Mesothelial cell of epicardium (in vitro differentiated cells): Measurements from ENCODE around the gene SOWAHA. TPM values are rescaled to one million over a fixed set of nuclear protein-coding genes. Genes with fewer than 3 reads are reported as not detected.

Experiments used
- DNase-seq, 2 experiments: peaks; one replicate each; pipeline ENCODE4 v3.0.0; 2021; ENCODE audit warnings: low spot score in 2 of 2; ENCODE audit not compliant: unreplicated experiment in 2 of 2
- H3K27ac Mint-ChIP-seq: 2 replicates; pipeline ENCODE4 v1.8.0; 2021; ENCODE audit warnings: mixed read lengths
- H3K27me3 Mint-ChIP-seq: 2 replicates; pipeline ENCODE4 v1.8.0; 2021; ENCODE audit warnings: low read depth, mixed read lengths
- H3K36me3 Mint-ChIP-seq: 2 replicates; pipeline ENCODE4 v1.8.0; 2021; ENCODE audit warnings: mixed read lengths
- H3K4me1 Mint-ChIP-seq: 2 replicates; pipeline ENCODE4 v1.8.0; 2021; ENCODE audit warnings: mixed read lengths
- H3K4me3 Mint-ChIP-seq: 2 replicates; pipeline ENCODE4 v1.8.0; 2021; ENCODE audit warnings: mild to moderate bottlenecking, moderate library complexity, mixed read lengths
- H3K9me3 Mint-ChIP-seq: 2 replicates; pipeline ENCODE4 v1.8.0; 2021; ENCODE audit warnings: mixed read lengths
- CTCF ChIP-seq: fragments of 200-600 bp; sonication (generic); IDR thresholded peaks from one replicate; pipeline ENCODE4 v1.5.0; 2021; ENCODE audit warnings: antibody characterized with exemption; ENCODE audit not compliant: unreplicated experiment
- total RNA-seq: library from RNA; stranded (reverse); gene quantifications from 3 replicates; pipeline ENCODE4 v1.2.1, GENCODE V29; 2021

The SOWAHA gene
- total RNA-seq, 1 donor from 2014 or later, result 0.67 TPM

- Mint-ChIP-seq H3K4me3 (no peak overlapping the region), H3K4me1 (no peaks in the 10 kb centered on the region), H3K36me3 (peaks cover 11% of the 10 kb centered on the region), H3K27ac (no peak overlapping the region), H3K9me3 (no peaks in the 10 kb centered on the region), H3K27me3 (no peaks in the 10 kb centered on the region)
- DNase-seq, result no peak
- TF ChIP-seq CTCF, result no peak
These were observed 46.4 kb upstream of the SOWAHA start for GRCh38 chr5:132766806-132767055.

- no peak for DNase-seq
- TF ChIP-seq CTCF, result no peak
- peaks cover 11% of the 10 kb centered on the region for H3K36me3 Mint-ChIP-seq
- no peak overlapping the region for H3K4me3 Mint-ChIP-seq
- no peaks in the 10 kb centered on the region for H3K27me3 Mint-ChIP-seq
- H3K9me3 Mint-ChIP-seq, result no peaks in the 10 kb centered on the region
- H3K27ac Mint-ChIP-seq, result no peak overlapping the region
- H3K4me1 Mint-ChIP-seq, result peaks cover 2% of the 10 kb centered on the region
These were observed 46.0 kb upstream of the SOWAHA start for GRCh38 chr5:132767150-132767549.

- Mint-ChIP-seq H3K27me3 (no peaks in the 10 kb centered on the region), H3K27ac (no peak overlapping the region), H3K4me3 (no peak overlapping the region), H3K9me3 (no peaks in the 10 kb centered on the region), H3K36me3 (peaks cover 2% of the 10 kb centered on the region), H3K4me1 (peaks cover 5% of the 10 kb centered on the region)
- no peak for TF ChIP-seq CTCF
- no peak for DNase-seq
These were observed 44.6 kb upstream of the SOWAHA start for GRCh38 chr5:132768485-132768868.

- no peak for TF ChIP-seq CTCF
- Mint-ChIP-seq H3K27ac (peak overlapping the region; percentile 4), H3K27me3 (no peaks in the 10 kb centered on the region), H3K9me3 (no peaks in the 10 kb centered on the region), H3K4me3 (no peak overlapping the region), H3K4me1 (peaks cover 24% of the 10 kb centered on the region), H3K36me3 (no peaks in the 10 kb centered on the region)
- no peak for DNase-seq
These were observed 42.5 kb upstream of the SOWAHA start for GRCh38 chr5:132770476-132771159.

- no peaks in the 10 kb centered on the region for H3K9me3 Mint-ChIP-seq
- no peaks in the 10 kb centered on the region for H3K36me3 Mint-ChIP-seq
- TF ChIP-seq CTCF, result no peak
- no peaks in the 10 kb centered on the region for H3K27me3 Mint-ChIP-seq
- H3K27ac Mint-ChIP-seq, result no peak overlapping the region
- no peak for DNase-seq
- peaks cover 30% of the 10 kb centered on the region for H3K4me1 Mint-ChIP-seq
- H3K4me3 Mint-ChIP-seq, result no peak overlapping the region
These were observed 41.6 kb upstream of the SOWAHA start for GRCh38 chr5:132771503-132771998.
